K562 (cell line): ENCODE results near the gene SLC25A26. TPM values are rescaled to one million over a fixed set of nuclear protein-coding genes. Genes with fewer than 3 reads are reported as not detected.

Source experiments
- ATAC-seq: fragments of 200-7000 bp; cut with Tn5 transposase; 3 replicates; pipeline ENCODE4 v1.9.1; 2020; ENCODE audit warnings: moderate library complexity
- BruUV-seq: library from RNA; stranded (reverse); fragments of 400-500 nt; replicated peaks from 2 replicates; lab custom pipeline; 2021; lab: Mats Ljungman, UMichigan
- CTCF ChIA-PET: fragments of 300-600 bp; formaldehyde crosslinking; extraction: SDS; loops from one replicate; lab custom pipeline; 2021; ENCODE audit warnings: low intra/inter-chr PET ratio; lab: Yijun Ruan, JAX
- POLR2A ChIA-PET: fragments of 300-600, 350-650 bp; sonication (Branson Sonifier 250); formaldehyde crosslinking; extraction: SDS; loops from one replicate; lab custom pipeline; 2021; ENCODE audit warnings: antibody characterized with exemption, inconsistent platforms; lab: Yijun Ruan, JAX
- DNase-seq, 4 experiments: peaks; one replicate each; pipeline versions ENCODE4 v3.0.0 to v3.0.0-alpha.2; 2011 to 2018; ENCODE audit warnings: low spot score in 3 of 4, mixed read lengths in 3 of 4; ENCODE audit errors: extremely low read depth in 1 of 4
- FAIRE-seq: peaks from 2 replicates; lab custom pipeline; 2011; peaks lifted over from hg19 to GRCh38; lab: Jason Lieb, UNC
- H2AFZ ChIP-seq: 2 replicates; pipeline ENCODE4 v1.6.0; 2011; ENCODE audit warnings: low read depth, low read length, control low read depth, inconsistent platforms
- H3K27ac ChIP-seq: fragments of 200-600 bp; 3 replicates; pipeline ENCODE4 v1.8.0; 2011; ENCODE audit warnings: low read depth, mild to moderate bottlenecking, control low read depth, inconsistent platforms, low read length, moderate library complexity, mixed read lengths; ENCODE audit errors: extremely low read depth
- H3K27me3 ChIP-seq, 2 experiments: fragments of 300-600 bp in 1 of 2; 2 replicates in 1 of 2; 3 replicates in 1 of 2; pipeline versions ENCODE4 v1.6.0 to v1.8.0; 2011; ENCODE audit warnings: inconsistent platforms in 2 of 2, low read length in 2 of 2, mild to moderate bottlenecking in 1 of 2, mixed read lengths in 1 of 2, moderate library complexity in 1 of 2; ENCODE audit not compliant: control insufficient read depth in 2 of 2, insufficient read depth in 2 of 2
- H3K36me3 ChIP-seq: fragments of 300-600 bp; 3 replicates; pipeline ENCODE4 v1.8.0; 2011; ENCODE audit warnings: mild to moderate bottlenecking, low read length, inconsistent platforms; ENCODE audit not compliant: control insufficient read depth, insufficient read depth
- H3K4me1 ChIP-seq, 2 experiments: fragments of 200-600 bp in 1 of 2; replicated peaks in 1 of 2; 2 replicates in 1 of 2; 3 replicates in 1 of 2; pipeline versions ENCODE4 v1.5.1 to v1.8.0; 2011; ENCODE audit warnings: inconsistent platforms in 2 of 2, low read length in 2 of 2, mild to moderate bottlenecking in 1 of 2, mixed read lengths in 1 of 2, moderate library complexity in 1 of 2; ENCODE audit not compliant: control insufficient read depth in 2 of 2, insufficient read depth in 2 of 2
- H3K4me2 ChIP-seq: 2 replicates; pipeline ENCODE4 v1.6.1; 2011; ENCODE audit warnings: low read length, control low read depth, inconsistent platforms, mixed read lengths; ENCODE audit not compliant: insufficient read depth
- H3K4me3 ChIP-seq: fragments of 200-600 bp; sonication (generic), shearing (Covaris generic); 2 replicates; pipeline ENCODE4 v1.5.1; 2016; ENCODE audit warnings: control low read depth, inconsistent platforms
- H3K79me2 ChIP-seq: fragments of 200-600 bp; 3 replicates; pipeline ENCODE4 v1.8.0; 2011; ENCODE audit warnings: low read length, inconsistent platforms; ENCODE audit not compliant: control insufficient read depth, insufficient read depth
- H3K9ac ChIP-seq, 2 experiments: 2 replicates each; pipeline versions ENCODE4 v1.6.0 to v1.6.1; 2011; ENCODE audit warnings: low read depth in 2 of 2, low read length in 2 of 2, control low read depth in 1 of 2, inconsistent platforms in 1 of 2, mild to moderate bottlenecking in 1 of 2, mixed read lengths in 1 of 2; ENCODE audit not compliant: insufficient read depth in 1 of 2
- H3K9me1 ChIP-seq: one replicate; pipeline ENCODE4 v1.6.0; 2011; ENCODE audit warnings: inconsistent platforms, mild to moderate bottlenecking, low read length, moderate library complexity; ENCODE audit not compliant: control insufficient read depth, insufficient read depth
- H3K9me3 ChIP-seq: replicated peaks from 2 replicates; pipeline ENCODE4 v1.5.1; 2011; ENCODE audit warnings: low read depth, low read length, inconsistent platforms; ENCODE audit not compliant: control insufficient read depth, insufficient read depth
- H4K20me1 ChIP-seq: replicated peaks from 2 replicates; pipeline ENCODE4 v1.6.1; 2011; ENCODE audit warnings: low read length, inconsistent platforms, mixed read lengths; ENCODE audit not compliant: control insufficient read depth, insufficient read depth
- CCAR2 ChIP-seq: fragments of 200-400 bp; formaldehyde crosslinking; IDR thresholded peaks from 2 replicates; pipeline ENCODE4 v1.6.1; 2017; ENCODE audit warnings: mild to moderate bottlenecking, low read depth, low read length
- CHD2 ChIP-seq: IDR thresholded peaks from 2 replicates; pipeline ENCODE4 v1.6.1; 2011; ENCODE audit warnings: low read depth, low read length
- MEIS2 ChIP-seq: fragments of 450-650 bp; IDR thresholded peaks from 2 replicates; pipeline ENCODE4 v1.6.1; 2014; ENCODE audit warnings: mild to moderate bottlenecking; ENCODE audit not compliant: partially characterized antibody
- MYC ChIP-seq, 2 experiments: fragments of 250-450 bp in 1 of 2; sonication (Bioruptor Pico) in 1 of 2; IDR thresholded peaks; 2 replicates each; pipeline versions ENCODE4 v1.5.1 to v1.6.1; 2012 to 2021; ENCODE audit warnings: low read depth in 2 of 2, borderline replicate concordance in 1 of 2, improper control_type of control experiment in 1 of 2, low read length in 1 of 2, mild to moderate bottlenecking in 1 of 2, moderate library complexity in 1 of 2
- NFE2L1 ChIP-seq: fragments of 450-650 bp; IDR thresholded peaks from 2 replicates; pipeline ENCODE4 v1.6.1; 2016; ENCODE audit warnings: missing genetic modification characterization, low read depth, mild to moderate bottlenecking, missing compliant biosample characterization, moderate library complexity, borderline replicate concordance
- POLR2AphosphoS5 ChIP-seq: IDR thresholded peaks from 2 replicates; pipeline ENCODE4 v1.6.1; 2011; ENCODE audit warnings: mild to moderate bottlenecking, low read depth, low read length, moderate library complexity; ENCODE audit not compliant: control insufficient read depth, insufficient read depth
- STAG1 ChIP-seq: sonication (generic); formaldehyde crosslinking; IDR thresholded peaks from 2 replicates; pipeline ENCODE4 v1.5.0; 2020; ENCODE audit warnings: missing genetic modification reagents, borderline replicate concordance
- TBL1XR1 ChIP-seq, 2 experiments: IDR thresholded peaks; 2 replicates each; pipeline ENCODE4 v1.6.1; 2012; ENCODE audit warnings: improper control_type of control experiment in 2 of 2, low read length in 2 of 2, mild to moderate bottlenecking in 1 of 2
- ZBTB1 ChIP-seq: sonication (generic); formaldehyde crosslinking; IDR thresholded peaks from 2 replicates; pipeline ENCODE4 v1.8.1; 2023; ENCODE audit warnings: missing genetic modification reagents, low read depth, mild to moderate bottlenecking, borderline replicate concordance
- ZBTB8A ChIP-seq: fragments of 450-650 bp; IDR thresholded peaks from 2 replicates; pipeline ENCODE4 v1.6.1; 2018; ENCODE audit warnings: mild to moderate bottlenecking, moderate library complexity; ENCODE audit not compliant: partially characterized antibody
- ZNF124 ChIP-seq: sonication (generic); formaldehyde crosslinking; IDR thresholded peaks from 2 replicates; pipeline ENCODE4 v1.8.1; 2022; ENCODE audit warnings: missing genetic modification reagents
- ZNF174 ChIP-seq: fragments of 250-450 bp; sonication (Bioruptor Pico); IDR thresholded peaks from 2 replicates; pipeline ENCODE4 v1.4.0; 2020; ENCODE audit warnings: mild to moderate bottlenecking
- WGBS: fragments of 100-300 bp; shearing (Covaris generic); methylation state at CpG from one replicate; pipeline ENCODE4 v1.1.6; 2016; ENCODE audit warnings: low coverage, mixed read lengths; ENCODE audit not compliant: insufficient coverage; ENCODE audit errors: missing lambda C conversion rate; 5-methylcytosine and 5-hydroxymethylcytosine counted together
- in situ Hi-C: fragments of 300-500 bp; cut with MboI; formaldehyde crosslinking; loops from 4 replicates; pipeline ENCODE4 v1.15.0; 2018; ENCODE audit warnings: inconsistent platforms, mixed read lengths
- intact Hi-C: fragments of 100-400 bp; cut with micrococcal nuclease; formaldehyde crosslinking; loops from 2 replicates; pipeline ENCODE4 v1.14.2; 2022
- polyA plus RNA-seq, 8 experiments: library from polyadenylated mRNA; depleted of rRNA in 4 of 8; stranded (reverse) in 5 of 8; unstranded in 3 of 8; fragments of >200 nt; fragmentation: Nextera tagmentation in 2 of 8; fragmentation: Illumina TruSeq in 1 of 8; extraction: Ambion mirVana in 2 of 8; extraction: Trizol in 1 of 8; gene quantifications; 2 replicates each; pipeline versions ENCODE4 v1.2.1 to v1.2.3, GENCODE V29; 2011 to 2014; ENCODE audit warnings: inconsistent platforms in 1 of 8, missing spikeins in 1 of 8
- total RNA-seq, 7 experiments: library from RNA; depleted of rRNA in 6 of 7; stranded (reverse); fragments of >200 nt in 6 of 7; fragmentation: Illumina TruSeq in 2 of 7; extraction: Trizol in 2 of 7; gene quantifications; 2 replicates each; pipeline versions ENCODE4 v1.2.1 to v1.2.3, GENCODE V29; 2011 to 2021; ENCODE audit warnings: low replicate concordance in 1 of 7
- TF ChIP-seq, protein P1 (sequence below): fragments of 250-450 bp; sonication (Bioruptor Pico); IDR thresholded peaks from 2 replicates; pipeline ENCODE4 v1.5.0; 2020; ENCODE audit warnings: mild to moderate bottlenecking, borderline replicate concordance

Gene SLC25A26
- total and polyA plus RNA-seq, 9 of the 15 experiments (the other 6 are each of a cell fraction or from before 2014, with no cell fraction given), result 7.2 to 29.1 (median 12.6) TPM

DNA sequence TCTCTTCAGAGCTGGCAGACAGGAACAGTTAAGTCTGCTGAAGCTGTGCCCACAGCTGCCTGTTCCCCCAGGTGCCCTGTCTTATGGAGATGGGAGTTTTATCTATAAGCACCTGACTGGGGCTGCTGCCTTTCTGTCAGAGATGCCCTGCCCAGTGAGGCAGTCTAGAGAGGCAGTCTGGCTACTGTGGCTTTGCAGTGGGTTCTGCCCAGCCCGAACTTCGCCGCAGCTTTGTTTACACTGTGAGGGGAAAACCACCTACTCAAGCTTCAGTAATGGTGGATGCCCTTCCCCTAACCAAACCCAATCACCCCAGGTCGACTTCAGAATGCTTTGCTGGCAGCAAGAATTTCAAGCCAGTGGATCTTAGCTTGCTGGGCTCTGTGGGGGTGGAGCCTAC is 91.2 kb downstream of the SLC25A26 start:
- in situ Hi-C loops, result no loop called here
- WGBS, result 57% methylated on average over 4 of the region's 4 CpGs
- no peaks in the 10 kb centered on the region for H3K4me1 ChIP-seq
- POLR2A ChIA-PET, result no interaction called here
- TF ChIP-seq CCAR2 (no peak), TBL1XR1 (IDR thresholded peaks at IDR 0.05; ENCODE audit: low read length in 2 of 2) (no peak), ZNF124 (CRISPR knock-in tag) (no peak), CHD2 (no peak), ZBTB8A (no peak), STAG1 (no peak), ZBTB1 (no peak), ZNF174 (no peak), NFE2L1 (no peak), POLR2AphosphoS5 (no peak), MEIS2 (no peak), MYC (IDR thresholded peaks at IDR 0.05; ENCODE audit: low read depth, low read length) (no peak), MYC (CRISPR knock-in tag; IDR thresholded peaks at IDR 0.05; ENCODE audit: borderline replicate concordance, low read depth) (no peak)
- TF ChIP-seq, protein P1, sequence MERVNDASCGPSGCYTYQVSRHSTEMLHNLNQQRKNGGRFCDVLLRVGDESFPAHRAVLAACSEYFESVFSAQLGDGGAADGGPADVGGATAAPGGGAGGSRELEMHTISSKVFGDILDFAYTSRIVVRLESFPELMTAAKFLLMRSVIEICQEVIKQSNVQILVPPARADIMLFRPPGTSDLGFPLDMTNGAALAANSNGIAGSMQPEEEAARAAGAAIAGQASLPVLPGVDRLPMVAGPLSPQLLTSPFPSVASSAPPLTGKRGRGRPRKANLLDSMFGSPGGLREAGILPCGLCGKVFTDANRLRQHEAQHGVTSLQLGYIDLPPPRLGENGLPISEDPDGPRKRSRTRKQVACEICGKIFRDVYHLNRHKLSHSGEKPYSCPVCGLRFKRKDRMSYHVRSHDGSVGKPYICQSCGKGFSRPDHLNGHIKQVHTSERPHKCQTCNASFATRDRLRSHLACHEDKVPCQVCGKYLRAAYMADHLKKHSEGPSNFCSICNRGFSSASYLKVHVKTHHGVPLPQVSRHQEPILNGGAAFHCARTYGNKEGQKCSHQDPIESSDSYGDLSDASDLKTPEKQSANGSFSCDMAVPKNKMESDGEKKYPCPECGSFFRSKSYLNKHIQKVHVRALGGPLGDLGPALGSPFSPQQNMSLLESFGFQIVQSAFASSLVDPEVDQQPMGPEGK, result no peak
- no peaks in the 10 kb centered on the region for H3K36me3 ChIP-seq
- H3K9me1 ChIP-seq, result no peaks in the 10 kb centered on the region
- no peaks in the 10 kb centered on the region for H4K20me1 ChIP-seq
- intact Hi-C loops, result no loop called here
- no peaks in the 10 kb centered on the region for H3K79me2 ChIP-seq
- FAIRE-seq, result no peak
- no peak overlapping the region for H3K9ac ChIP-seq
- no peak overlapping the region for H3K4me3 ChIP-seq
- H3K4me2 ChIP-seq, result no peak overlapping the region
- H3K27ac ChIP-seq, result no peak overlapping the region
- ATAC-seq, result no peak
- DNase-seq, result no peak
- no peaks in the 10 kb centered on the region for H3K9me3 ChIP-seq
- CTCF ChIA-PET, result no interaction called here
- H2AFZ ChIP-seq, result no peak overlapping the region
- H3K27me3 ChIP-seq, result no peaks in the 10 kb centered on the region
- BruUV-seq, result no TSS peak
